NCI-H82 treated with DMSO at 0.1 percent for 48 hours (cell line): ENCODE results near the gene CDC42EP5.
"Not testable (repeated sequence)": the region's sequence is repeated elsewhere in the genome, so short reads cannot be mapped to it uniquely, and the experiment has no call there.

Experiments
- DNase-seq: peaks from one replicate; lab custom pipeline; 2025; ENCODE audit not compliant: unreplicated experiment; lab: John Stamatoyannopoulos, UW

CDC42EP5 gene

DNA sequence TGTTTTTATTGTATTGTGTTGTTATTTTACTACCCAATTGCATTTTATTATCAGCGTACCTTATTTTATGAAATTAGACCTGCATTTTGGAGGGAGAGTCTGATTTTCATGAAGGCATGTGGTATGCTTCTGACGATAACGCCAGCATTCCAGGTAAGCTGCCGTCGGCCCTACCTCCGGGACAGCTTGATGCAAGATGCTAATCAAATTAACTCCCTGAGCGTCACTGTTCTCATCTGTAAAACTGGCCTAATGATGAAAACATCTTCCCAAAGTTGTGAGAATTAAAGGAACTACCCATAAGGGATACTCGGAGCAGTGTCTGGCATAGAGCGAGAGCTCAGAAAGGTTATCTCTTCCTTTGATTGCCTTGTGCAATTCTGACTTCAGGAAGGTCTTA lies 16.7 kb upstream of the CDC42EP5 start:
- DNase-seq, result no peak

GRCh38 chr19:54489341-54489740 lies 16.2 kb upstream of the CDC42EP5 start:
- no peak for DNase-seq

DNA sequence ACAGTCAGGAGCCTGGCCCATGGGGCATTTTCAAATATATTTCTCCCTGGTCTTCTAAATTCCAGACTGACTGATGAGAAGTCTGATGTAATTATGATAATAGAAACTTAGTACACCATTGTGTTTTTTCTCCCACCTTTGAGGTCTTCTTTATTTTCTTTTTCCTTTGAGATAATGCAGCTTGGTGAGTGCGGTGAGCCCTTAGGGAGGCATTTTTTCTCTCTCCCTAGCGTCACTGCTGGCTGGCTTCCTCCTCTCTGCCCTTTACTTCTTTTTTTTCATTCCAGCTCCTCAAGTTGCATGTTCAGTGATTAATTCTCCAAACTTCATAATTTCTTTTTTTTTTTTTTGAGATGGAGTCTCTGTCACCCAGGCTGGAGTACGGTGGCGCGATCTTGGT lies 12.8 kb upstream of the CDC42EP5 start:
- no peak for DNase-seq

DNA sequence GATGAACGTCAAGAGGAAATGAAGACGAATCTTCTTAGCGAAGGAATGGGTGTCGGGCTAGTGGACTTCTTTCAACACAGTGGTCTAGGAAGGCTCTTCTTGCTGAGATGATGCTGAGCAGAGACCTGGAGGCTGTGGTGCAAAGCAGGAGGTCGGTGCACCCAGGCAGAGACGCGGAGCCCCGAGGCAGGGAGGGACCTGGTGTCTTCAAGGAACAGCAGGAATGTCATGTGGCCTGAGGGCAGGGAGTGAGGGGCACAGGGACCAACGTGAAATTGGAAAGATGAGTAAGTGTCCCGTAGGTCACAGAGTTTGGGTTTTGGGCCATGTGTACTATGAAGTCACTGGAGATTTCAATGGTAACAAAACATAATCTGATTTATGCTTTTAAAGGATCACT lies 11.4 kb upstream of the CDC42EP5 start:
- DNase-seq, result no peak

DNA sequence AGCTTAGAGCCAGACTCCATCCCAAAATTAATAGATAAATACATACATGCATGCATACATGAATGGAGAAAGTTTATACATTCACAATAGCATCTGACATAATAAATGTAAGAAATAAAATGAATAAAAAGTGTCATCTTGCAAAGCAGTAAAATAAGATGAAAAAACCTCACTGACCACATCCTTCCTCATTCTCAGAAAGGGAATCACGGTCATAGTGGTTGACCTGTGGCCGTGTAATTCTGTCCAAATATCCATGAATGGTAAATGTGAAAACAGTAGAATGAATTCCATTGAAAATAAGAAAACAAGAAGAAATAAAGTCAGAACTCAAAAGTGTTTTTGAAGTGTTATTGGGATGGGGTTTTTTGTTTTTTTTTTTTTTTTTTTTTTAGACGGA lies 9.8 kb upstream of the CDC42EP5 start:
- DNase-seq, result no peak

DNA sequence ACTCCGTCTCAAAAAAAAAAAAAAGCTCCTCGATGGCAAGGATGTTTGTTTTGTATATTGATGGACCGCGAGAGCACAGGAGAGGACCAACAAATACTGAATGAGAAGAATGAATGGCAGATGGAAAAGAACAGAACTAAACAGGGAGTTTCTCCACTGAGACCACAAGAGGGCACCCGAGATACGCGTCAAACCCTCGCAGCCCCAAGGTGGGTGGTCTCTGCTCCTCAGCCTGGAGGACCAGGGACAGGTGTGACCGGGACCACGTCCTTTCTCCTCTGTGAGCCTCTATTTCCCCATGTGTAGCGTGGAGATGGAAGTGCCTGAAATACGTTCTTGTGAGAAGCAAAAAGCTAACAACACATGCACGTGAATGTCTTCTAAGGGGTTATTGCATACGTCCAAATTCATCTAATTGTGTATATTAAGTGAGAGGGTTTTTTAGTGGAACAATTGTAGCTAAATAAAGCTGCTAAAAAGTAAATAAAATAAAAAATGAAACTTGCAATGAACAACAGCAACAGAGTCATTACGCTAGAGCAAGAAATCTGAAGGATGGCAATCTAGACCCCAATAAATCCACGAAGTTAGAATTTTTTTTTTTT lies 8.3 kb upstream of the CDC42EP5 start:
- DNase-seq, result peak; percentile 27

DNA sequence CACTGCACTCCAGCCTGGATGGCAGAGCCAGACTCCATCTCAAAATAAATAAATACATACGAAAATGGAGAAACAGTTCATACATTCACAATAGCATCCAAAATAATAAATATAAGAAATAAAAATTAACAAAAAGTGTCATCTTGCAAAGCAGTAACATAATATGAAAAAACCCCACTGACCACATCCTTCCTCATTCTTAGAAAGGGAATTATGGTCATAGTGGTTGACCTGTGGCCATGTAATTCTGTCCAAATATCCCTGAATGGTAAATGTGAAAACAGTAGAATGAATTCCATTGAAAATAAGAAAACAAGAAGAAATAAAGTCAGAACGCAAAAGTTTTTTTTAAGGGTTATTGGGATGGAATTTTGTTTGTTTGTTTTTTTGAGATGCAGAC lies 7.0 kb upstream of the CDC42EP5 start:
- no peak for DNase-seq

DNA sequence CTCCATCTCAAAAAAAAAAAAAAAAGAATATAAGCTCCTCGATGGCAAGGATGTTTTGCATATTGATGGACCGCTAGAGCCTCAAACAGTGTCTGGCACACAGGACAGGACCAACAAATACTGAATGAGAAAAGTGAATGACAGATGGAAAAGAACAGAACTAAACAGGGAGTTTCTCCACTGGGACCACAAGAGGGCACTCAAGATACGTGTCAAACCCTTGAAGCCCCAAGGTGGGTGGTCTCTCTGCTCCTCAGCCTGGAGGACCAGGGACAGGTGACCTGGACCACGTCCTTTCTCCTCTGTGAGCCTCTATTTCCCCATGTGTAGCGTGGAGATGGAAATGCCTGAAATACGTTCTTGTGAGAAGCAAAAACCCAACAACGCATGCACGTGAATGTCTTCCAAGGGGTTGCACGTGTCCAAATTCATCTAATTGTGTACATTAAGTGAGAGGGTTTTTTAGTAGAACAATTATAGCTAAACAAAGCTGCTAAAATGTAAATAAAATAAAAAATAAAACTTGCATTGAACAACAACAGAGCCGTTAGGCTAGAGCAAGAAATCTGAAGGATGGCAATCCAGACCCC lies 5.7 kb upstream of the CDC42EP5 start:
- DNase-seq, result peak; percentile 34

GRCh38 chr19:54477650-54478049 lies 4.6 kb upstream of the CDC42EP5 start:
- peak; percentile 1 for DNase-seq

DNA sequence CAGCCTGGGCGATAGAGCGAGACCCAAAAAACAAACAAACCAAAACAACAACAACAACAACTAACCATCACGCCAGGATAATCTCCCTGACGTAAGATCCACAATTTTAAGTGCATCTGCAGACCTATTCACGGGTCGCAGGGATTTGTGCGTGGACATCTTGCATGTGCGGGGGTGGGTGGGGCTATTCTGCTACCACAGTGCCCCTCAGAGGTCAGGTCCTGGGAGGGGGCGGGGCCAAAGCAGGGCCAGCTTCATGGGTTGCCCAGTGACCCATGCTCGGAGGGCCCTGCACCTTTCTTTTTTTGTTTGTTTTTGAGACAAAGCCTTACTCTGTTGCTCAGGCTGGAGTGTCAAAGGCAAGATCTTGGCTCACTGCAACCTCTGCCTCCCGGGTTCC lies 2.6 kb upstream of the CDC42EP5 start:
- DNase-seq, result no peak

DNA sequence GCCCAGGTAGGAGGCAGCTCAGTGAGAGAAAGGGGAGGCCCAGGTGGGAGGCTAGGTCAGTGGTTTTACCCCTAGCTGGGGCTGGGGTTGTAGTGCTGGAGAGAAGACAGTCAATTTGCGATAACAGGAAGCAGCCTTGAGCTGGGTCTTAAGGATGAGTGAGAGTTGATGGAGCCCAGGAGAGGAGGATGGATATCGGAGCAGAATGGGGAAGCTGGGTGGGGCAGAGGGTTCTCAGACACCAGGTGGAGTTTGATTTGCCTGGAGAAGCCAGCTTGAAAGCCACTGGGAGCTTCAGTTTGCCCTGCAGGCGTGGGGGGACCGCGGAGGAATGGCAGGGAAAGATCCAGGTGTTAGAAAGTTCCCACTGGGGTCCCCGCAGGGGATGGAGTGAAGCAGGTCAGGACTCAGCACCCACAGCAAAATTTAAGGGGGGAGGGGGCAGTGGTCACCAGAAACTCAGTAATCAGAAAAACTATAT lies 836 bp upstream of the CDC42EP5 start:
- no peak for DNase-seq

DNA sequence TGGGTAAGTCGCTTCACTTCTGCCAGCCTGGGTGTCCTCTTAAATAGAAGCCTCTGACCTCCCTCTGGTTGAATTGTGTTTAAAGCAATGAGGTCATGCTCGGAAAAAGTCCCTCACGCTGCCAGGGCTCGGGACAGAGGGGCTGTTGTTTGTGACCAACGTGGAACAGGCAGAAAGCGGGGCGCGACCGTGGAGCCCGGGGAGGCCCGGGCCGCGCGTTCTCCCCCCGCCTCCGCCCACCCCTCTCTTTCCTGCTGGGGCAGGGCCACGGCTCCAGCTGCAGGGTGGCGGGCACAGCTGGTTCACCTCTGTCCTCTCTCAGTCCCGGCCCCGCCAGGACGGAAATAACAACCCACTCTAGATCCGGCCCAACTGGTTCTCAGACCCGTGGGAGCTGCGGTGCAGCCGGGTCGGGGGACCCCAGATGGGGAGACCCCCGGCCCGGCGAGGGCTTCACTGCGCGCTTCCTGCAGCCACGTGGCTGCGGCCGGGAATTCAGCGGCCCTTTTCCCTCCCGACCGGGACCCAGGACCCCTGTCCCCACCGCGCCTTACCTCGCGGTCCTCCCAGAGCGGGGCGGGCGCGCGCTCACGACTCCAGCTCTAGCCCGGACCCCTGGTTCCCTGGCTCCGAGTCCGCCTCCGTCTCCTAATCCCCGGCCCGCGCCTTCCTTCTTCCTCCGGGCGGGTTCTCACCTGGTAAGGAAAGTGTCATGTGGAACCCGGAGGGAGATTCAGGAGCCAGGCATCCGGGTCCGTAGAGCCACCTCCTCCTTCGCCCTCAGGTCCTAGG lies 1.9 kb downstream of the CDC42EP5 start:
- no peak for DNase-seq

DNA sequence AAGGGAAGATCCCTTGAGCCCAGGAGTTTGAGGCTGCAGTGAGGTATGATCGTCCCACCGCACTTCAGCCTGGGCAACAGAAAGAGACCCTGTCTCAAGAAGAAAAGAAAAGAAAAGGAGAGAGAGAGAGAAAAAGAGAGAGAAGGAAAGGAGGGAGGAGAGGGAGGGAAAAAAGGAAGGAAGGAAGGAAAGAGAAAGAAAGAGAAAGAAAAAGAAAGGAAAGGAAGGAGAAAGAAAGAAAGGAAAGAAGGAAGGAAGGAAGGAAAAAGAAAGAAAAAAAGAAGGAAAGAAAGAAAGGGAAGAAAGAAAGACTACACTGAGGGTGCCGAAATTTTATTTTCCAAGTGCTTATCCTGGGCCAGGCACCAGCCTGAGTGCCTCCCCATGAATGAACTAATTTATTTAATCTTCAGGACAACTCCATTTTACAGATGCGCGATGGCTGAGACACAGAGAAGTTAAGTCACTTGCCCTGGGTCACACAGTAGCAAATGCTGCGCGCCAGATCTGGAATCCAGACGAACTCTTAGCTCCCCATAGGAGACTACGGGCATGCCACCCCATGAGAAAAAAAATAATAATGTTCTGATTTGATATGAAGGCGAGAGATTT lies 2.7 kb downstream of the CDC42EP5 start:
- DNase-seq, result no peak

DNA sequence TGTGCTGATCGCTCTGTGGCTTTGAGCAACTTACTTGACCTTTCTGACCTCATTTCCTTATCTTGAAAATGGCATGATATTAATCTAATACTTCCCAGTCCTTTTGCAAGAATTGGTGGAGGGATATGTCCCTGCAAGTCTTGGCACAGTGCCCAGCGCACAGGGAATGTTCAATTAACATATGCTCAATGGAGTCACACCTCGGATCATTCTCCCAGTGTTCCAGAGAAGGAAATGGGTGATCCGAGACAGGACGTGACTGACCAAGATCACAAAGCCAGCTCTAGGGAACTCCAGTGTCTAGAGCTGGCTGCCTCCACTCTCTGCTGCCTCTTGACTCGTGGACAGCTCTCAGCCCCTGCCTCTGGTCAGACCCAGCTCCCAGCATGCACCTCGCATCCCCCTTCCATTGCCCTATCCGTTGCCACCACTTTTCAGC lies 3.6 kb downstream of the CDC42EP5 start:
- DNase-seq, result no peak

- not testable (repeated sequence) for DNase-seq
Observed at GRCh38 chr19:54466110-54466480, 7.0 kb downstream of the CDC42EP5 start.

- DNase-seq, result no peak
Observed at GRCh38 chr19:54465426-54466109, 7.5 kb downstream of the CDC42EP5 start.

GRCh38 chr19:54464630-54465425 lies 8.3 kb downstream of the CDC42EP5 start:
- DNase-seq, result peak; percentile 67

DNA sequence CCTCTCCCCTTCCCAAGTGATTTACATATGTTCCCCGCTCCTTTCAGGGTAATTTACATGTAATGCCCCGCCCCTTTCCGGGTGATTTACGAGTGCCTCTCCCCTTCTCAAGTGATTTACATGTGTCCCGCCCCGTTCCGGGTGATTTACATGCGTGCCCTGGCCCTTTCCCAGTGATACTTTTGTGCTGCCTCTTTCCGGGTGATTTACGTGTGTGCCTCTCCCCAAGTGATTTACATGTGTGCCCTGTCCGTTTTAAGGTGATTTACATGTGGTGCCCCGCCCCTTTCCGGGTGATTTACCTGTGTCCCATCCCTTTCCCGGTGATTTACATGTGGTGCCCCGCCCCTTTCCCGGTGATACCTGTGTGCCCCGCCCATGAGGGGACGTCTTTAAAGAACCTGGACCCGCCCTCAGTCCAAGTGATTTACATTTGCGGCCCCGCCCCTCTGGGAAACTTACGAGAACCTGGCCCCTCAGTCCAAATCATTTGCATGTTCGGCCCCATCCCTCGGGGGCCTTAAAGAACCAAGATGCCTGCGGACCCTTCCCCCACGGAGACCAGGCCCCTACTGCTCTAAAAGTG lies 9.0 kb downstream of the CDC42EP5 start:
- peak; percentile 77 for DNase-seq

- DNase-seq, result peak; percentile 85
Observed at GRCh38 chr19:54463531-54464043, 9.5 kb downstream of the CDC42EP5 start, which contains the start of gene LENG9. TSS of gene LENG9 (minus strand) at chr19:54463778. CDS start at chr19:54463526, 252 bp downstream.
